IMR-90 (cell line): ENCODE results near the gene MRPS26. TPM values are rescaled to one million over a fixed set of nuclear protein-coding genes. Genes with fewer than 3 reads are reported as not detected.

ENCODE experiments used
- ATAC-seq: fragments of 200-7000 bp; cut with Tn5 transposase; 2 replicates; pipeline ENCODE4 v1.9.1; 2020; ENCODE audit warnings: low read depth, mild to moderate bottlenecking, moderate library complexity
- BruUV-seq: library from RNA; stranded (reverse); fragments of 400-500 nt; replicated peaks from 2 replicates; lab custom pipeline; 2021; lab: Mats Ljungman, UMichigan
- CTCF ChIA-PET: fragments of 300-600 bp; formaldehyde crosslinking; extraction: SDS; loops from one replicate; lab custom pipeline; 2021; ENCODE audit warnings: antibody characterized with exemption; lab: Yijun Ruan, JAX
- POLR2A ChIA-PET: fragments of 300-600 bp; sonication (Branson Sonifier 250); formaldehyde crosslinking; loops from one replicate; lab custom pipeline; 2022; ENCODE audit warnings: antibody characterized with exemption; ENCODE audit not compliant: unreplicated experiment; lab: Charles Lee
- DNase-seq: peaks from one replicate; pipeline ENCODE4 v3.0.0; 2013
- H2AFZ ChIP-seq: replicated peaks from 2 replicates; pipeline ENCODE3; 2013; ENCODE audit warnings: low read length, mild to moderate bottlenecking; ENCODE audit not compliant: poor library complexity
- H2AK5ac ChIP-seq: 2 replicates; pipeline ENCODE4 v1.6.1; 2013; ENCODE audit warnings: low read depth, low read length, inconsistent platforms
- H2AK9ac ChIP-seq: replicated peaks from 2 replicates; pipeline ENCODE3; 2013; ENCODE audit warnings: mild to moderate bottlenecking, low read depth, low read length, moderate library complexity; ENCODE audit not compliant: poor library complexity
- H2BK120ac ChIP-seq: 2 replicates; pipeline ENCODE4 v1.6.1; 2013; ENCODE audit warnings: low read depth, low read length, inconsistent platforms
- H2BK15ac ChIP-seq: 3 replicates; pipeline ENCODE4 v1.6.1; 2013; ENCODE audit warnings: low read depth, low read length, inconsistent platforms
- H2BK20ac ChIP-seq: 2 replicates; pipeline ENCODE4 v1.6.1; 2013; ENCODE audit warnings: low read depth, mild to moderate bottlenecking, inconsistent platforms, low read length, moderate library complexity
- H2BK5ac ChIP-seq: 2 replicates; pipeline ENCODE4 v1.6.1; 2013; ENCODE audit warnings: mild to moderate bottlenecking, low read depth, low read length, inconsistent platforms; ENCODE audit not compliant: poor library complexity, severe bottlenecking
- H3K14ac ChIP-seq: replicated peaks from 2 replicates; pipeline ENCODE4 v1.6.1; 2013; ENCODE audit warnings: low read depth, low read length, inconsistent platforms
- H3K18ac ChIP-seq: 2 replicates; pipeline ENCODE4 v1.6.1; 2013; ENCODE audit warnings: low read depth, low read length, control low read depth
- H3K23ac ChIP-seq: 2 replicates; pipeline ENCODE4 v1.6.1; 2013; ENCODE audit warnings: low read depth, low read length, inconsistent platforms
- H3K27ac ChIP-seq: 2 replicates; pipeline ENCODE4 v1.5.1; 2013; ENCODE audit warnings: mild to moderate bottlenecking, control low read depth, low read length; ENCODE audit not compliant: insufficient read depth
- H3K27me3 ChIP-seq: 2 replicates; pipeline ENCODE4 v1.6.1; 2013; ENCODE audit warnings: low read length; ENCODE audit not compliant: control insufficient read depth, insufficient read depth
- H3K36me3 ChIP-seq: 2 replicates; pipeline ENCODE4 v1.6.1; 2013; ENCODE audit warnings: low read length, mixed read lengths; ENCODE audit not compliant: control insufficient read depth, insufficient read depth
- H3K4ac ChIP-seq: 2 replicates; pipeline ENCODE4 v1.6.1; 2013; ENCODE audit warnings: low read depth, low read length, inconsistent platforms
- H3K4me1 ChIP-seq: 2 replicates; pipeline ENCODE4 v1.6.1; 2013; ENCODE audit warnings: low read length, mixed read lengths; ENCODE audit not compliant: control insufficient read depth, insufficient read depth
- H3K4me2 ChIP-seq: 2 replicates; pipeline ENCODE4 v1.6.1; 2013; ENCODE audit warnings: low read depth, mild to moderate bottlenecking, control low read depth, low read length, moderate library complexity
- H3K4me3 ChIP-seq: 2 replicates; pipeline ENCODE4 v1.5.1; 2013; ENCODE audit warnings: low read depth, mild to moderate bottlenecking, control low read depth, low read length, moderate library complexity; ENCODE audit not compliant: insufficient read depth
- H3K56ac ChIP-seq: 2 replicates; pipeline ENCODE4 v1.6.1; 2013; ENCODE audit warnings: low read length, inconsistent platforms; ENCODE audit not compliant: insufficient read depth; ENCODE audit errors: extremely low read depth
- H3K79me1 ChIP-seq, 2 experiments: 2 replicates each; pipeline ENCODE4 v1.6.1; 2013; ENCODE audit warnings: low read length in 2 of 2, inconsistent platforms in 1 of 2, low read depth in 1 of 2
- H3K9ac ChIP-seq: 2 replicates; pipeline ENCODE4 v1.6.1; 2013; ENCODE audit warnings: low read depth, low read length, control low read depth
- H3K9me1 ChIP-seq: 2 replicates; pipeline ENCODE4 v1.6.1; 2013; ENCODE audit warnings: low read length, inconsistent platforms; ENCODE audit not compliant: insufficient read depth
- H3K9me3 ChIP-seq: 2 replicates; pipeline ENCODE4 v1.6.1; 2013; ENCODE audit warnings: low read length; ENCODE audit not compliant: control insufficient read depth, insufficient read depth
- H4K20me1 ChIP-seq: 2 replicates; pipeline ENCODE4 v1.6.1; 2013; ENCODE audit warnings: low read length, inconsistent platforms; ENCODE audit not compliant: insufficient read depth
- H4K5ac ChIP-seq: 2 replicates; pipeline ENCODE4 v1.6.1; 2013; ENCODE audit warnings: mild to moderate bottlenecking, low read depth, low read length, control low read depth
- H4K8ac ChIP-seq, 2 experiments: 2 replicates each; pipeline ENCODE4 v1.6.1; 2013; ENCODE audit warnings: low read depth in 2 of 2, low read length in 2 of 2, control low read depth in 1 of 2, inconsistent platforms in 1 of 2
- H4K91ac ChIP-seq: 2 replicates; pipeline ENCODE4 v1.6.1; 2013; ENCODE audit warnings: low read depth, low read length, inconsistent platforms; ENCODE audit not compliant: insufficient read depth
- BHLHE40 ChIP-seq: fragments of 150-350 bp; IDR thresholded peaks from 2 replicates; pipeline ENCODE4 v1.6.1; 2016; ENCODE audit warnings: mild to moderate bottlenecking, low read depth, low read length
- CHD1 ChIP-seq: IDR thresholded peaks from 2 replicates; pipeline ENCODE4 v1.6.1; 2012; ENCODE audit warnings: low read depth, low read length, improper control_type of control experiment
- CTCF ChIP-seq: conservative IDR thresholded peaks from 2 replicates; pipeline ENCODE4 v1.5.1; 2012; ENCODE audit warnings: mild to moderate bottlenecking, low read depth, low read length, improper control_type of control experiment
- ELK1 ChIP-seq: fragments of 150-350 bp; IDR thresholded peaks from 2 replicates; pipeline ENCODE4 v1.6.1; 2016; ENCODE audit warnings: low read depth, mild to moderate bottlenecking, low read length, moderate library complexity, borderline replicate concordance
- MAFK ChIP-seq: IDR thresholded peaks from 2 replicates; pipeline ENCODE4 v1.6.1; 2012; ENCODE audit warnings: low read depth, low read length, improper control_type of control experiment
- MAZ ChIP-seq: IDR thresholded peaks from 2 replicates; pipeline ENCODE4 v1.6.1; 2012; ENCODE audit warnings: low read depth, mild to moderate bottlenecking, low read length, improper control_type of control experiment, moderate library complexity, borderline replicate concordance
- MXI1 ChIP-seq: IDR thresholded peaks from 2 replicates; pipeline ENCODE4 v1.6.1; 2012; ENCODE audit warnings: low read depth, mild to moderate bottlenecking, low read length, moderate library complexity, borderline replicate concordance
- NFE2L2 ChIP-seq: fragments of 150-350 bp; IDR thresholded peaks from 2 replicates; pipeline ENCODE4 v1.6.1; 2016; ENCODE audit warnings: low read depth, mild to moderate bottlenecking, low read length
- POLR2A ChIP-seq: IDR thresholded peaks from 2 replicates; pipeline ENCODE4 v1.6.1; 2012; ENCODE audit warnings: mild to moderate bottlenecking, low read depth, low read length
- RAD21 ChIP-seq: IDR thresholded peaks from 2 replicates; pipeline ENCODE4 v1.6.1; 2012; ENCODE audit warnings: low read length, improper control_type of control experiment
- RFX5 ChIP-seq: IDR thresholded peaks from 2 replicates; pipeline ENCODE4 v1.8.0; 2012; ENCODE audit warnings: low read depth, mild to moderate bottlenecking, low read length, moderate library complexity
- USF2 ChIP-seq: fragments of 150-350 bp; IDR thresholded peaks from 2 replicates; pipeline ENCODE4 v1.6.1; 2017; ENCODE audit warnings: mild to moderate bottlenecking, antibody characterized with exemption, low read length, low read depth
- WGBS, 2 experiments: methylation state at CpG; one replicate each; pipeline versions ENCODE4 v1.1.5 to v1.1.7; 2013; ENCODE audit warnings: missing lambda C conversion rate in 2 of 2; ENCODE audit not compliant: insufficient read length in 1 of 2; ENCODE audit errors: extremely low coverage in 2 of 2; 5-methylcytosine and 5-hydroxymethylcytosine counted together
- dilution Hi-C: fragments of 300-500 bp; cut with HindIII; formaldehyde crosslinking; loops from one replicate; pipeline ENCODE4 v1.14.3; 2018; ENCODE audit warnings: low sequenced_read_pairs; ENCODE audit not compliant: unreplicated experiment
- in situ Hi-C: fragments of 300-500 bp; cut with MboI; formaldehyde crosslinking; loops from 3 replicates; pipeline ENCODE4 v1.14.3; 2019; ENCODE audit warnings: low sequenced_read_pairs, inconsistent platforms, mixed read lengths
- intact Hi-C: fragments of 100-400 bp; cut with micrococcal nuclease; formaldehyde crosslinking; loops from 2 replicates; pipeline ENCODE4 v1.10.0; 2022
- polyA plus RNA-seq, 3 experiments: library from polyadenylated mRNA; depleted of rRNA; stranded (reverse); fragments of >200 nt; gene quantifications; 2 replicates each; pipeline ENCODE4 v1.2.3, GENCODE V29; 2012; ENCODE audit warnings: low replicate concordance in 1 of 3
- total RNA-seq: library from RNA; depleted of rRNA; stranded (reverse); fragments of >200 nt; gene quantifications from 2 replicates; pipeline ENCODE4 v1.2.3, GENCODE V29; 2012

MRPS26 gene
- total and polyA plus RNA-seq, 2 of the 4 experiments (the other 2 are of a cell fraction) = 22.2 to 38.6 TPM

GRCh38 chr20:3051385-3052019 is 5.7 kb downstream of the MRPS26 start:
- TF ChIP-seq NFE2L2 = no peak
- TF ChIP-seq RFX5 = no peak
- no peak for TF ChIP-seq CHD1
- TF ChIP-seq MAZ = no peak
- TF ChIP-seq USF2 = no peak
- TF ChIP-seq BHLHE40 = no peak
- TF ChIP-seq POLR2A = no peak
- no peak for TF ChIP-seq CTCF
- TF ChIP-seq MXI1 = no peak
- no peak for TF ChIP-seq ELK1
- TF ChIP-seq RAD21 = no peak
- no peak for TF ChIP-seq MAFK
- Histone ChIP-seq H3K23ac (no peak overlapping the region), H3K4me2 (no peak overlapping the region), H2BK120ac (no peak overlapping the region), H3K4ac (no peak overlapping the region), H4K8ac (no peak overlapping the region), H2BK20ac (no peak overlapping the region), H3K36me3 (peaks cover 21% of the 10 kb centered on the region), H2BK15ac (no peak overlapping the region), H3K9me1 (peaks cover 11% of the 10 kb centered on the region), H3K27me3 (no peaks in the 10 kb centered on the region), H3K79me1 (peaks cover 9 to 18% of the 10 kb centered on the region in 2 experiments), H4K20me1 (peaks cover 9% of the 10 kb centered on the region), H3K9me3 (no peaks in the 10 kb centered on the region), H3K18ac (no peak overlapping the region), H2AFZ (no peak overlapping the region), H3K56ac (no peak overlapping the region), H2BK5ac (no peak overlapping the region), H2AK9ac (no peak overlapping the region), H3K27ac (no peak overlapping the region), H3K4me3 (no peak overlapping the region), H3K14ac (no peak overlapping the region), H2AK5ac (no peak overlapping the region), H4K5ac (no peak overlapping the region), H3K4me1 (peaks cover 4% of the 10 kb centered on the region; the same call in 1 of the 2 replicates), H4K91ac (no peak overlapping the region), H3K9ac (no peak overlapping the region)
- BruUV-seq = no TSS peak
- ATAC-seq = no peak
- POLR2A ChIA-PET = interaction anchor here (0.6 kb wide), 1 partner anchor 132 kb away, joined by 3 read pairs; no protein-coding TSS in a partner anchor
- DNase-seq = no peak
- intact Hi-C loops = loop anchor here (10.0 kb wide), 1 partner anchor 263 kb away; no protein-coding TSS in a partner anchor
- dilution Hi-C loops = no loop called here
- CTCF ChIA-PET = no interaction called here
- WGBS, 2 experiments = no CpG with 5 or more reads among the region's 7 CpGs
- in situ Hi-C loops = no loop called here
